Measurements from ENCODE around the gene HRH2. TPM values are rescaled to one million over a fixed set of nuclear protein-coding genes. Genes with fewer than 3 reads are reported as not detected.

Gene HRH2
- total RNA-seq, 2 experiments from 2014 or later: 21.7 to 25.5 TPM

- no peak overlapping the region for H3K4me3 Mint-ChIP-seq
- DNase-seq: no peak
- H3K4me1 Mint-ChIP-seq: peaks cover 59% of the 10 kb centered on the region
- ChIA-PET CTCF (interaction anchor here (1.4 kb wide), 2 partner anchors 33 to 134 kb away, joined by 3 to 4 read pairs; no protein-coding TSS in a partner anchor), POLR2A (no interaction called here)
- H3K9me3 Mint-ChIP-seq: no peaks in the 10 kb centered on the region
- peaks cover 12% of the 10 kb centered on the region for H3K36me3 Mint-ChIP-seq (ENCODE audit: low read depth)
- no peaks in the 10 kb centered on the region for H3K27me3 Mint-ChIP-seq
- H3K27ac Mint-ChIP-seq: no peak overlapping the region
Measured at GRCh38 chr5:175668006-175668405, 10.1 kb downstream of the HRH2 start.

GRCh38 chr5:175670372-175670771, 12.5 kb downstream of the HRH2 start:
- no peak overlapping the region for H3K27ac Mint-ChIP-seq
- H3K9me3 Mint-ChIP-seq: no peaks in the 10 kb centered on the region
- ChIA-PET POLR2A (no interaction called here), CTCF (interaction anchor here (1.2 kb wide), 1 partner anchor 16 kb away, joined by 3 read pairs; no protein-coding TSS in a partner anchor)
- no peak overlapping the region for H3K4me3 Mint-ChIP-seq
- H3K4me1 Mint-ChIP-seq: peaks cover 55% of the 10 kb centered on the region
- no peak for DNase-seq
- peaks cover 7% of the 10 kb centered on the region for H3K36me3 Mint-ChIP-seq (ENCODE audit: low read depth)
- H3K27me3 Mint-ChIP-seq: no peaks in the 10 kb centered on the region

- CTCF ChIA-PET: interaction anchor here (1.2 kb wide), 1 partner anchor 12 kb away, joined by 3 read pairs; no protein-coding TSS in a partner anchor
- POLR2A ChIA-PET: no interaction called here
- H3K4me3 Mint-ChIP-seq: no peak overlapping the region
Measured at GRCh38 chr5:175671013-175671412, 13.1 kb downstream of the HRH2 start.

GRCh38 chr5:175672976-175673648, 15.2 kb downstream of the HRH2 start:
- Mint-ChIP-seq H3K27ac (no peak overlapping the region), H3K4me3 (no peak overlapping the region), H3K4me1 (peaks cover 74% of the 10 kb centered on the region), H3K9me3 (no peaks in the 10 kb centered on the region), H3K36me3 (ENCODE audit: low read depth) (peaks cover 11% of the 10 kb centered on the region), H3K27me3 (no peaks in the 10 kb centered on the region)
- no peak for DNase-seq
- CTCF ChIA-PET: interaction anchor here (1.1 kb wide), 1 partner anchor 139 kb away, joined by 3 read pairs; no protein-coding TSS in a partner anchor
- POLR2A ChIA-PET: no interaction called here

More at GRCh38 chr5:175671013-175671412, 13.1 kb downstream of the HRH2 start:
- H3K27ac Mint-ChIP-seq: no peak overlapping the region
- peaks cover 9% of the 10 kb centered on the region for H3K36me3 Mint-ChIP-seq (ENCODE audit: low read depth)
- DNase-seq: no peak
- H3K4me1 Mint-ChIP-seq: peaks cover 59% of the 10 kb centered on the region
- H3K9me3 Mint-ChIP-seq: no peaks in the 10 kb centered on the region
- H3K27me3 Mint-ChIP-seq: no peaks in the 10 kb centered on the region

GRCh38 chr5:175674731-175675346, 17.0 kb downstream of the HRH2 start:
- no peak overlapping the region for H3K4me3 Mint-ChIP-seq
- ChIA-PET POLR2A (no interaction called here), CTCF (interaction anchor here (0.7 to 1.6 kb wide), 2 partner anchors 12 to 141 kb away, joined by 3 to 8 read pairs; no protein-coding TSS in a partner anchor)
- DNase-seq: no peak
- no peak overlapping the region for H3K27ac Mint-ChIP-seq
- peaks cover 11% of the 10 kb centered on the region for H3K36me3 Mint-ChIP-seq (ENCODE audit: low read depth)
- H3K4me1 Mint-ChIP-seq: peaks cover 75% of the 10 kb centered on the region
- no peaks in the 10 kb centered on the region for H3K27me3 Mint-ChIP-seq
- H3K9me3 Mint-ChIP-seq: no peaks in the 10 kb centered on the region

- H3K36me3 Mint-ChIP-seq (ENCODE audit: low read depth): peaks cover 4% of the 10 kb centered on the region
- CTCF ChIA-PET: interaction anchor here (0.7 to 1.6 kb wide), 2 partner anchors 11 to 142 kb away, joined by 3 to 8 read pairs; no protein-coding TSS in a partner anchor
- H3K27me3 Mint-ChIP-seq: no peaks in the 10 kb centered on the region
- no peak for DNase-seq
- H3K4me3 Mint-ChIP-seq: no peak overlapping the region
- POLR2A ChIA-PET: no interaction called here
- H3K9me3 Mint-ChIP-seq: no peaks in the 10 kb centered on the region
- peak overlapping the region; percentile 4 for H3K27ac Mint-ChIP-seq
- peaks cover 68% of the 10 kb centered on the region for H3K4me1 Mint-ChIP-seq
Measured at GRCh38 chr5:175675873-175676272, 18.0 kb downstream of the HRH2 start.

- no peak overlapping the region for H3K27ac Mint-ChIP-seq
- CTCF ChIA-PET: interaction anchor here (0.7 to 1.8 kb wide), 2 partner anchors 12 to 23 kb away, joined by 3 to 4 read pairs; no protein-coding TSS in a partner anchor
- H3K4me3 Mint-ChIP-seq: no peak overlapping the region
- no peaks in the 10 kb centered on the region for H3K27me3 Mint-ChIP-seq
- peaks cover 10% of the 10 kb centered on the region for H3K36me3 Mint-ChIP-seq (ENCODE audit: low read depth)
- peaks cover 59% of the 10 kb centered on the region for H3K4me1 Mint-ChIP-seq
- POLR2A ChIA-PET: no interaction called here
- no peaks in the 10 kb centered on the region for H3K9me3 Mint-ChIP-seq
- DNase-seq: no peak
Measured at GRCh38 chr5:175677571-175677970, 19.7 kb downstream of the HRH2 start.

- ChIA-PET POLR2A (no interaction called here), CTCF (interaction anchor here (1.0 to 1.8 kb wide), 2 partner anchors 13 to 24 kb away, joined by 4 read pairs; no protein-coding TSS in a partner anchor)
- peaks cover 14% of the 10 kb centered on the region for H3K36me3 Mint-ChIP-seq (ENCODE audit: low read depth)
- DNase-seq: no peak
- H3K27ac Mint-ChIP-seq: no peak overlapping the region
- no peak overlapping the region for H3K4me3 Mint-ChIP-seq
- H3K4me1 Mint-ChIP-seq: peaks cover 54% of the 10 kb centered on the region
- no peaks in the 10 kb centered on the region for H3K27me3 Mint-ChIP-seq
- no peaks in the 10 kb centered on the region for H3K9me3 Mint-ChIP-seq
Measured at GRCh38 chr5:175678074-175678473, 20.2 kb downstream of the HRH2 start.

GRCh38 chr5:175679411-175679810, 21.5 kb downstream of the HRH2 start:
- ChIA-PET POLR2A (no interaction called here), CTCF (interaction anchor here (1.2 to 3.9 kb wide), 2 partner anchors 104 to 145 kb away, joined by 5 to 9 read pairs; no protein-coding TSS in a partner anchor)
- H3K4me3 Mint-ChIP-seq: no peak overlapping the region
- H3K36me3 Mint-ChIP-seq (ENCODE audit: low read depth): peaks cover 24% of the 10 kb centered on the region
- H3K9me3 Mint-ChIP-seq: no peaks in the 10 kb centered on the region
- no peak overlapping the region for H3K27ac Mint-ChIP-seq
- H3K4me1 Mint-ChIP-seq: peaks cover 48% of the 10 kb centered on the region
- DNase-seq: no peak
- no peaks in the 10 kb centered on the region for H3K27me3 Mint-ChIP-seq

- POLR2A ChIA-PET: no interaction called here
- H3K4me3 Mint-ChIP-seq: no peak overlapping the region
- H3K36me3 Mint-ChIP-seq (ENCODE audit: low read depth): peaks cover 30% of the 10 kb centered on the region
- no peaks in the 10 kb centered on the region for H3K27me3 Mint-ChIP-seq
- no peak overlapping the region for H3K27ac Mint-ChIP-seq
- CTCF ChIA-PET: interaction anchor here (1.2 to 3.9 kb wide), 3 partner anchors 14 to 146 kb away, joined by 3 to 9 read pairs (median 5); no protein-coding TSS in a partner anchor
- no peaks in the 10 kb centered on the region for H3K9me3 Mint-ChIP-seq
- H3K4me1 Mint-ChIP-seq: peaks cover 47% of the 10 kb centered on the region
- no peak for DNase-seq
Measured at GRCh38 chr5:175680020-175680419, 22.1 kb downstream of the HRH2 start.

- POLR2A ChIA-PET: no interaction called here
- no peak overlapping the region for H3K27ac Mint-ChIP-seq
Measured at GRCh38 chr5:175680463-175680862, 22.6 kb downstream of the HRH2 start.

GRCh38 chr5:175681045-175681967, 23.4 kb downstream of the HRH2 start:
- peaks cover 29% of the 10 kb centered on the region for H3K36me3 Mint-ChIP-seq (ENCODE audit: low read depth)
- no peak overlapping the region for H3K4me3 Mint-ChIP-seq
- peaks cover 39% of the 10 kb centered on the region for H3K4me1 Mint-ChIP-seq
- POLR2A ChIA-PET: no interaction called here
- no peak for DNase-seq
- no peak overlapping the region for H3K27ac Mint-ChIP-seq
- CTCF ChIA-PET: interaction anchor here (1.2 to 3.9 kb wide), 2 partner anchors 13 to 147 kb away, joined by 3 to 9 read pairs; no protein-coding TSS in a partner anchor
- H3K27me3 Mint-ChIP-seq: no peaks in the 10 kb centered on the region
- no peaks in the 10 kb centered on the region for H3K9me3 Mint-ChIP-seq

More at GRCh38 chr5:175680463-175680862, 22.6 kb downstream of the HRH2 start:
- Mint-ChIP-seq H3K4me1 (peaks cover 47% of the 10 kb centered on the region), H3K36me3 (ENCODE audit: low read depth) (peaks cover 30% of the 10 kb centered on the region), H3K27me3 (no peaks in the 10 kb centered on the region), H3K4me3 (no peak overlapping the region), H3K9me3 (no peaks in the 10 kb centered on the region)
- CTCF ChIA-PET: interaction anchor here (1.2 to 3.9 kb wide), 3 partner anchors 13 to 146 kb away, joined by 3 to 9 read pairs (median 5); no protein-coding TSS in a partner anchor
- no peak for DNase-seq
